ENCODE results near the gene CDC73.

DNA sequence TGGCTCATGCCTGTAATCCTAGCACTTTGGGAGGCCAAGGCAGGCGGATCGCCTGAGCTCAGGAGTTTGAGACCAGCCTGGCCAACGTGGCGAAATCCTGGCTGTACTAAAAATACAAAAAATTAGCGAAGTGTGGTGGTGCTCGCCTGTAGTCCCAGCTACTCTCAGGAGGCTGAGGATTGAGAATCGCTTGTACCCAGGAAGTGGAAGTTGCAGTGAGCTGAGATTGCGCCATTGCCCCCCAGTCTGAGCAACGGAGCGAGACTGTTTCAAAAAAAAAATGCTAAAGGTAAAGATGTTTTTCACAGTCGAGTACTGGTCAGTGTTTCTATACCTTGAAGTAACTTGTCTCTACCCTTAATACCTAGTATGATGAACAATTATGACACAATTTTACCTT is 27.7 kb upstream of the CDC73 start:
- no peak for TF ChIP-seq POLR2A (IDR thresholded peaks at IDR 0.05; ENCODE audit: low read length)
- no peak for TF ChIP-seq GATA1 (IDR thresholded peaks at IDR 0.05; ENCODE audit: low read depth, low read length)

Data from erythroblast (primary cell).